ENCODE results near the gene MBNL1.
A peak's percentile ranks its signal among the peaks of the same experiment; 100 is the strongest.

The MBNL1 gene

GRCh38 chr3:152328841-152329240 lies 60.1 kb downstream of the MBNL1 start (continued):
- TF ChIP-seq ZNF362 (tag by site-specific recombination; IDR thresholded peaks at IDR 0.05) (peak; percentile 69; the same call in 1 of the 2 replicates), SP7 (tag by site-specific recombination; IDR thresholded peaks at IDR 0.05) (peak; percentile 46; the same call in 1 of the 2 replicates)

DNA sequence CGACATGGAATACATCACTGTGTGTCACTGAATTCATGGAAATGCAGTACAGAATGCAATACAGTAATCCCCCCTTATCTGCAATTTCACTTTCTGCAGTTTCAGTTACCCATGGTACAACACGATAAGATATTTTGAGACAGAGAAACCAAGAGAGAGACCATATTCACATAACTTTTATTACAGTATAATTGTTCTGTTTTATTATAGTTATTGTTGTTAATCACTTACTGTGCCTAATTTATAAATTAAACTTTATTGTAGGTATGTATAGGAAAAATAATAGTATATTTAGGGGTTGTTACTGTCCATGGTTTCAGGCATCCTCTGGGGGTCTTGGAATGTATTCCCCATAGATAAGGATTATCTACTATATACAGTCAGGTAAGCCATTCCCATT lies 61.8 kb downstream of the MBNL1 start:
- Histone ChIP-seq H3K36me3 (ENCODE audit: control insufficient read depth in 2 of 2, insufficient read depth in 1 of 2, low read length in 2 of 2) (peaks cover 0 to 5% of the 10 kb centered on the region in 2 experiments; a peak in 1 of 3 replicates), H3K4me1 (ENCODE audit: control insufficient read depth, insufficient read depth, low read length) (no peaks in the 10 kb centered on the region), H3K4me3 (ENCODE audit: low read depth, low read length) (no peak overlapping the region), H3K9me3 (ENCODE audit: control insufficient read depth, insufficient read depth, low read depth, low read length) (no peaks in the 10 kb centered on the region), H3K27ac (ENCODE audit: extremely low read depth, low read depth, low read length) (no peak overlapping the region)
- TF ChIP-seq ZBTB7A (tag by site-specific recombination; IDR thresholded peaks at IDR 0.05; ENCODE audit: low read depth): no peak
- TF ChIP-seq KLF16 (tag by site-specific recombination; IDR thresholded peaks at IDR 0.05): no peak
- TF ChIP-seq KLF9 (tag by site-specific recombination; IDR thresholded peaks at IDR 0.05; ENCODE audit: low read depth): no peak
- no peak for TF ChIP-seq ZSCAN5A (tag by site-specific recombination; IDR thresholded peaks at IDR 0.05)
- TF ChIP-seq, protein P1, sequence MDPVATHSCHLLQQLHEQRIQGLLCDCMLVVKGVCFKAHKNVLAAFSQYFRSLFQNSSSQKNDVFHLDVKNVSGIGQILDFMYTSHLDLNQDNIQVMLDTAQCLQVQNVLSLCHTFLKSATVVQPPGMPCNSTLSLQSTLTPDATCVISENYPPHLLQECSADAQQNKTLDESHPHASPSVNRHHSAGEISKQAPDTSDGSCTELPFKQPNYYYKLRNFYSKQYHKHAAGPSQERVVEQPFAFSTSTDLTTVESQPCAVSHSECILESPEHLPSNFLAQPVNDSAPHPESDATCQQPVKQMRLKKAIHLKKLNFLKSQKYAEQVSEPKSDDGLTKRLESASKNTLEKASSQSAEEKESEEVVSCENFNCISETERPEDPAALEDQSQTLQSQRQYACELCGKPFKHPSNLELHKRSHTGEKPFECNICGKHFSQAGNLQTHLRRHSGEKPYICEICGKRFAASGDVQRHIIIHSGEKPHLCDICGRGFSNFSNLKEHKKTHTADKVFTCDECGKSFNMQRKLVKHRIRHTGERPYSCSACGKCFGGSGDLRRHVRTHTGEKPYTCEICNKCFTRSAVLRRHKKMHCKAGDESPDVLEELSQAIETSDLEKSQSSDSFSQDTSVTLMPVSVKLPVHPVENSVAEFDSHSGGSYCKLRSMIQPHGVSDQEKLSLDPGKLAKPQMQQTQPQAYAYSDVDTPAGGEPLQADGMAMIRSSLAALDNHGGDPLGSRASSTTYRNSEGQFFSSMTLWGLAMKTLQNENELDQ (tag by site-specific recombination; IDR thresholded peaks at IDR 0.05; ENCODE audit: low read depth): no peak
- no peak for TF ChIP-seq ZNF529 (tag by site-specific recombination; IDR thresholded peaks at IDR 0.05; ENCODE audit: insufficient replicate concordance)
- TF ChIP-seq ZNF610 (tag by site-specific recombination; IDR thresholded peaks at IDR 0.05; ENCODE audit: borderline replicate concordance): no peak
- TF ChIP-seq MYNN (tag by site-specific recombination; IDR thresholded peaks at IDR 0.05; ENCODE audit: borderline replicate concordance): no peak
- TF ChIP-seq ZNF140 (tag by site-specific recombination; IDR thresholded peaks at IDR 0.05): no peak
- TF ChIP-seq ZNF544 (tag by site-specific recombination; IDR thresholded peaks at IDR 0.05): no peak
- TF ChIP-seq ZNF23 (tag by site-specific recombination; IDR thresholded peaks at IDR 0.05; ENCODE audit: borderline replicate concordance): no peak
- TF ChIP-seq ZNF324 (tag by site-specific recombination; IDR thresholded peaks at IDR 0.05): no peak
- TF ChIP-seq ZNF169 (tag by site-specific recombination; IDR thresholded peaks at IDR 0.05): no peak
- ChIA-PET POLR2A (no interaction called here), CTCF (no interaction called here)

DNA sequence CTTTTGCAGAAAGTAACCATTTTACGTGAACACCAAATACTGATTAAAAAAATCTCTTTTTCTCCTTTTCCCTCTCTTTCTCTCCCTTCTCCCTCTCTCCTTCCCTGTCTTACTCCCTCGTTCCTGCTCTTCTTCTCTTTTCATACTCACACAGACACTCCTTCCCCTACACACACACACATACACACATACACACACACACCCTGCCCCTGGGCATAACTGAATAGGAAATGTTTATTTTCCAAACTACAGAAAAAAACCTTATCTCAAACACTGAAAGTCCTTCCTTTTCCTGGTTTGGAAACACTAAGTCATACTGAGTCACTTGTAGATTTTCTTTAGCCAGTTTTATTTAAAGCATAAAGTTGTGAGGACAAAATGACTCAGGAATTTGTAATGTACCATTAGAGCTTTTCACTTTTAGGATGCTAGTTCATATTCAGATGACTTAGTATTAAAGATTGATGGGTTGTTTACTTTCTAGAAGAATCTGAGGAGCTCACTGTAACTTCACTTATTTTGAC lies 62.4 kb downstream of the MBNL1 start:
- no peak overlapping the region for H3K4me3 ChIP-seq (ENCODE audit: low read depth, low read length)
- CTCF ChIA-PET: no interaction called here
- peaks cover 0 to 5% of the 10 kb centered on the region in 2 experiments; a peak in 1 of 3 replicates for H3K36me3 ChIP-seq (ENCODE audit: control insufficient read depth in 2 of 2, insufficient read depth in 1 of 2, low read length in 2 of 2)
- POLR2A ChIA-PET: no interaction called here
- H3K9me3 ChIP-seq (ENCODE audit: control insufficient read depth, insufficient read depth, low read depth, low read length): no peaks in the 10 kb centered on the region
- H3K27ac ChIP-seq (ENCODE audit: extremely low read depth, low read depth, low read length): no peak overlapping the region
- H3K4me1 ChIP-seq (ENCODE audit: control insufficient read depth, insufficient read depth, low read length): no peaks in the 10 kb centered on the region
- TF ChIP-seq PRDM6 (tag by site-specific recombination; IDR thresholded peaks at IDR 0.05): peak; percentile 55
- TF ChIP-seq PRDM1 (tag by site-specific recombination; IDR thresholded peaks at IDR 0.05): peak; percentile 68
- TF ChIP-seq, protein P2, sequence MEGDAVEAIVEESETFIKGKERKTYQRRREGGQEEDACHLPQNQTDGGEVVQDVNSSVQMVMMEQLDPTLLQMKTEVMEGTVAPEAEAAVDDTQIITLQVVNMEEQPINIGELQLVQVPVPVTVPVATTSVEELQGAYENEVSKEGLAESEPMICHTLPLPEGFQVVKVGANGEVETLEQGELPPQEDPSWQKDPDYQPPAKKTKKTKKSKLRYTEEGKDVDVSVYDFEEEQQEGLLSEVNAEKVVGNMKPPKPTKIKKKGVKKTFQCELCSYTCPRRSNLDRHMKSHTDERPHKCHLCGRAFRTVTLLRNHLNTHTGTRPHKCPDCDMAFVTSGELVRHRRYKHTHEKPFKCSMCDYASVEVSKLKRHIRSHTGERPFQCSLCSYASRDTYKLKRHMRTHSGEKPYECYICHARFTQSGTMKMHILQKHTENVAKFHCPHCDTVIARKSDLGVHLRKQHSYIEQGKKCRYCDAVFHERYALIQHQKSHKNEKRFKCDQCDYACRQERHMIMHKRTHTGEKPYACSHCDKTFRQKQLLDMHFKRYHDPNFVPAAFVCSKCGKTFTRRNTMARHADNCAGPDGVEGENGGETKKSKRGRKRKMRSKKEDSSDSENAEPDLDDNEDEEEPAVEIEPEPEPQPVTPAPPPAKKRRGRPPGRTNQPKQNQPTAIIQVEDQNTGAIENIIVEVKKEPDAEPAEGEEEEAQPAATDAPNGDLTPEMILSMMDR (tag by site-specific recombination; IDR thresholded peaks at IDR 0.05): no peak
- 0 out of 2 replicates have a peak, but pooled peaks have one; percentile 43 for TF ChIP-seq ZNF366 (tag by site-specific recombination; conservative IDR thresholded peaks at IDR 0.05)

Measured in HEK293 (cell line).